Hepatocyte (in vitro differentiated cells): Measurements from ENCODE around the gene INCENP.

Source experiments
- CTCF ChIP-seq: fragments of 200-600 bp; sonication (generic); IDR thresholded peaks from 2 replicates; pipeline ENCODE4 v1.5.1; 2016; ENCODE audit warnings: antibody characterized with exemption, mild to moderate bottlenecking; ENCODE audit not compliant: poor library complexity
- EZH2phosphoT487 ChIP-seq: fragments of 200-600 bp; sonication (generic); IDR thresholded peaks from one replicate; pipeline ENCODE4 v1.6.1; 2018; ENCODE audit warnings: antibody characterized with exemption, mild to moderate bottlenecking, low read depth, moderate library complexity; ENCODE audit not compliant: unreplicated experiment, severe bottlenecking

DNA sequence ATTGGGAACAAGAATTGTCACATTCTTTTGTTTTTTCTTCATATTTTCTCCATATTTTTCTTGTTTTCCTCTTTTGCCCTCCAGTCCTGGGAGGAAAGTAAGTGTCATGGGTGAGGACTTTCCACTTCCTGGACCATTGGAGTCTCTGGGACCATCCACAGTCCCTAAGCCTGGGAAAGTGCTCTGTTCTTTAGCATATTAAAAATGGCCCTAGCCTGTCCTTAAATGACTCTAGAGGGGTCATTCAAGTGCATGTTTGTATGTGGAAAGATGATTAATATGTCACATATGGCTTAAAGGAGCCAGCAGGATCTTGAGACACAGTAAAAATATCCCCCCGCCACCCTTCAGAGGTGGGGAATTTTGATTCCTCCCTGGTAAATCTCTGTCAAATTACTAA is 46.1 kb downstream of the INCENP start:
- TF ChIP-seq CTCF (no peak), EZH2phosphoT487 (no peak)
